Transverse colon (tissue), 4 donors: ENCODE results near the gene UCK2.

ENCODE experiments used
- CTCF ChIP-seq, 5 experiments: fragments of 200-600 bp in 3 of 5; fragments of 450-650 bp in 2 of 5; sonication (generic) in 3 of 5; IDR thresholded peaks; 1 replicate in 2 of 5; 2 replicates in 3 of 5; pipeline ENCODE4 v1.5.1; 2016 to 2017; ENCODE audit warnings: antibody characterized with exemption in 5 of 5, inconsistent platforms in 3 of 5, mild to moderate bottlenecking in 2 of 5, moderate library complexity in 1 of 5
- EP300 ChIP-seq: sonication (generic); formaldehyde crosslinking; IDR thresholded peaks from one replicate; pipeline ENCODE4 v1.6.1; 2017; ENCODE audit warnings: antibody characterized with exemption, low read depth
- POLR2A ChIP-seq: fragments of 450-650 bp; IDR thresholded peaks from one replicate; pipeline ENCODE4 v1.6.1; 2016; ENCODE audit warnings: antibody characterized with exemption, mild to moderate bottlenecking, moderate library complexity
- POLR2AphosphoS5 ChIP-seq, 3 donors: sonication (generic); formaldehyde crosslinking; IDR thresholded peaks; one replicate each; pipeline ENCODE4 v1.6.1; 2016; ENCODE audit warnings: antibody characterized with exemption in 3 of 3

DNA sequence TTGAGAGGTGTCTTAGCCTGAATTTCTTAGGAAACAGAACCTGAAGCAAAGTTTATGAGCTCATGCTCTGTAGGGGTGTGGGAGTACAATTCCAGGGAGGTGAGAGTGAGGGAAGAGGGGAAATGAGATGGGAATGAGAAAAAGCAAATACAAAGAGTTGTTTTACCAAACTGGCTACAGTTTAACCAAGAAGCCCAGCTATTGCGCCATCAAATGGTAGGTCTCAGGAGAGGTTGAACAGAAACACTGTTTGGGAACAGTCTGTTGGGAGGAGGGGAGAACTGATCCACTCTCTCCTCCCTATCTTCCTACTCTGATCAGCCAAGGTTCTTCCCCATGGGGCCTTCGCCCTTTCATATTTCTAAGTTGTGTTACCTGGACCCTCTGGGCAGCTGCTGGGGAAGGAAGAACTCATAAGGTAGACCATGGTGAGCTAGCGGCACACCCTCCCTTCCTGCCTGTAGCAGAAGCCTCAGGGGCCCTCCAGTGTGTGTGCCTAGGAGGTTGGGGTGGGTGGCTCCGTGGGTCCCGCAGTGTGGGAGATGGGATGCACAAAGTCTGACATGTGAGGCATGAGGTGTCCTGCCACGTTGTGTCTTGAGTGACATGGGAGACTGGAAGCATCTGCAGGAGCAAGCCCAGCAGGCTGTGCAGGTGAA is 120.5 kb downstream of the UCK2 start:
- no peak for TF ChIP-seq CTCF (IDR thresholded peaks at IDR 0.05)
- TF ChIP-seq POLR2A: no peak
- TF ChIP-seq POLR2AphosphoS5 (IDR thresholded peaks at IDR 0.05): no peak
- TF ChIP-seq EP300: no peak
